D721Med (cell line): ENCODE results near the gene SPRYD4.
A peak's percentile ranks its signal among the peaks of the same experiment; 100 is the strongest.
"Not testable (repeated sequence)": the region's sequence is repeated elsewhere in the genome, so short reads cannot be mapped to it uniquely, and the experiment has no call there.

ENCODE experiments used
- DNase-seq: peaks from one replicate; pipeline ENCODE4 v3.0.0; 2011; ENCODE audit warnings: low spot score; ENCODE audit not compliant: insufficient read length
- FAIRE-seq: peaks from 2 replicates; lab custom pipeline; 2011; peaks lifted over from hg19 to GRCh38; lab: Jason Lieb, UNC
- TF ChIP-seq, protein P1 (sequence below): IDR thresholded peaks from 2 replicates; pipeline ENCODE4 v1.5.1; 2012; ENCODE audit warnings: mild to moderate bottlenecking, control low read depth; ENCODE audit not compliant: insufficient read depth; ENCODE audit errors: missing control alignments

SPRYD4 gene

DNA sequence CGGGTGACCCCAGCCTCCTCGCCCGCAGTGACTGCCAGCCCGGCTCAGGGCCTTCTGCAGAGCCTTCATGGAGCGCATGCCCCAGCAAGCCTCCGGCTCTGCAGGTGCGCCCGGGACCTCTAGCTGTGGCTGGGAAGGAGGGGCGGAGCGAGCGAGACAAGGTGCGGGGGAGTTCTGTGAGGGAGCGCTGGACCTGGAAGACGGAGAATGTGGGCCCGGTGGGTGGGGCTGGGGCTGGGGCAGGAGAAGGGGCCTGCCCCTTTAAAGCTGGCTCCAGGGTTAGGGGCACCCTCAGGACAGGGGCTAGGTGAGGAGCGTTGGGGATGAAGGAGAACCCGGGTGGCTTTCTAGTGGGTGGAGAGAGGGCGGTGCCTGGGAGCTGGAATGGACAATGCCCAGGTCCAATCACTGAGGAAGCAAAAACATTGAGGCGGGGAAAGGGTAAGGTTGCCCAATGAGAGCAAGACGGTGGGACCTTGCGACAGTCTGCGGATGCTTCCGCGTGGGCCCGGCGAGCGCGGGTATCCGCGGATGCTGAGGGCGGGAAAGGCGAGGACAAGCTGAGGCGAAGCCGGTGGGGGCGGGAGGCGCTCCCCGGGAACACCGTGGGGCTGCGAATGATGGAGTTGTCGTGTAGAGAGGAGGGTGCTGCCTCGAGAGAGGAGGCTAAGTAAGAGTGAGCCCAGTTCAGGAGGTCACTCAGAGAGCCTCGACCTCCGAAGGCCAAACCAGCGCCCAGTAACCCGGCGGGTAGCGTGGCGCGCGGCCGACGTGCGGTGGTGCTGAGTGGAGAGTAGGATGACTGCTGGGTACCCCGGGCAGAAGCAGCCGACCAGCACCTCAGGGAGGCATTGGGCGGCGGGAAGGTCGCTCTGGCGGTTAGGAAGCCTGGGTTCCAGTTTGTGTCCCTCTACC lies 19.9 kb downstream of the SPRYD4 start, which contains the start of gene GLS2:
Gene GLS2, minus strand, starts transcription at position 121 of the 915 bp plus-strand sequence. Its CDS starts 43 bp downstream, at position 78.
- TF ChIP-seq, protein P1, sequence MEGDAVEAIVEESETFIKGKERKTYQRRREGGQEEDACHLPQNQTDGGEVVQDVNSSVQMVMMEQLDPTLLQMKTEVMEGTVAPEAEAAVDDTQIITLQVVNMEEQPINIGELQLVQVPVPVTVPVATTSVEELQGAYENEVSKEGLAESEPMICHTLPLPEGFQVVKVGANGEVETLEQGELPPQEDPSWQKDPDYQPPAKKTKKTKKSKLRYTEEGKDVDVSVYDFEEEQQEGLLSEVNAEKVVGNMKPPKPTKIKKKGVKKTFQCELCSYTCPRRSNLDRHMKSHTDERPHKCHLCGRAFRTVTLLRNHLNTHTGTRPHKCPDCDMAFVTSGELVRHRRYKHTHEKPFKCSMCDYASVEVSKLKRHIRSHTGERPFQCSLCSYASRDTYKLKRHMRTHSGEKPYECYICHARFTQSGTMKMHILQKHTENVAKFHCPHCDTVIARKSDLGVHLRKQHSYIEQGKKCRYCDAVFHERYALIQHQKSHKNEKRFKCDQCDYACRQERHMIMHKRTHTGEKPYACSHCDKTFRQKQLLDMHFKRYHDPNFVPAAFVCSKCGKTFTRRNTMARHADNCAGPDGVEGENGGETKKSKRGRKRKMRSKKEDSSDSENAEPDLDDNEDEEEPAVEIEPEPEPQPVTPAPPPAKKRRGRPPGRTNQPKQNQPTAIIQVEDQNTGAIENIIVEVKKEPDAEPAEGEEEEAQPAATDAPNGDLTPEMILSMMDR, result no peak
- DNase-seq, result no peak
- FAIRE-seq, result no peak

DNA sequence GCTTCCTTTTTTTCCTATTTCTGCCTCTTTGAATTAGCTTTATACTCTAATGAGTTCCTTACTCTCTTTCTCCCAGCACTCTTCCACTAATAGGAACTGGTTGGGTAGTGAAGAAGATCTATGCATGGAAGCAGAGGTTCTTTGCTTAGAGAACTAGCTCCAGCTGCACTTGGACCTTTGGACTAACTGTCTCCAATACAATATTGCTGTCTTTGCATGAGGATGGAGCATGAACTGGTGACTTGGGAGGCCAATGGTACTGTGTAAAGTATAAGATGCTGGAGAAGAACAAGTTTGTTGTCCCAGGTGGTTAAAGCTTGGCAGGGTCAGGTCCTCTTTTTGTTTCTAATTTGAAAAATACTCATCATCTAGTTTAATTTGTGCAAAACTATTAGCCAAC lies 22.0 kb downstream of the SPRYD4 start:
- FAIRE-seq (no peak), DNase-seq (no peak)
- TF ChIP-seq, protein P1, result no peak

DNA sequence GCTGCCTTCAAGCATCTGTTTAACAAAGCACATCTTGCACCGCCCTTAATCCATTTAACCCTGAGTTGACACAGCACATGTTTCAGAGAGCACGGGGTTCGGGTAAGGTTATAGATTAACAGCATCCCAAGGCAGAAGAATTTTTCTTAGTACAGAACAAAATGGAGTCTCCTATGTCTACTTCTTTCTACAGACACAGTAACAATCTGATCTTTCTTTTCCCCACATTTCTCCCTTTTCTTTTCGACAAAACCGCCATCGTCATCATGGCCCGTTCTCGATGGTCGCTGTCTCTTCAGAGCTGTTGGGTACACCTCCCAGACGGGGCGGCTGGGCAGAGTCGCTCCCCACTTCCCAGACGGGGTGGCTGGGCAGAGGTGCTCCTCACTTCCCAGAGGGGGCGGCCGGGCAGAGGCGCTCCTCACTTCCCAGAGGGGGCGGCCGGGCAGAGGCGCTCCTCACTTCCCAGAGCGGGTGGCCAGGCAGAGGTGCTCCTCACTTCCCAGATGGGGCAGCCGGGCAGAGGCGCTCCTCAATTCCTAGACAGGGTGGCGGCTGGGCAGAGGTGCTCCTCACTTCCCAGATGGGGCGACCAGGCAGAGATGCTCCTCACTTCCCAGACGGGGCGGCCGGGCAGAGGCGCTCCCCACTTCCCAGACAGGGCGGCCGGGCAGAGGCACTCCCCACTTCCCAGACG lies 25.2 kb downstream of the SPRYD4 start:
- not testable (repeated sequence) for FAIRE-seq, DNase-seq

DNA sequence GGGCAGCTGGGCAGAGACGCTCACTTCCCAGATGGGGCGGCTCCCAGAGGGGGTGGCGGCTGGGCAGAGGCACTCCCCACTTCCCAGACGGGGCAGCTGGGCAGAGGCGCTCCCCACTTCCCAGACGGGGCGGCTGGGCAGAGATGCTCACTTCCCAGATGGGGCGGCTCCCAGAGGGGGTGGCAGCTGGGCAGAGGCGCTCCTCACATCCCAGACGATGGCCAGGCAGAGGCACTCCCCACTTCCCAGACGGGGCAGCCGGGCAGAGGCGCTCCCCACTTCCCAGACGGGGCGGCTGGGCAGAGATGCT lies 25.7 kb downstream of the SPRYD4 start:
- not testable (repeated sequence) for DNase-seq, FAIRE-seq

DNA sequence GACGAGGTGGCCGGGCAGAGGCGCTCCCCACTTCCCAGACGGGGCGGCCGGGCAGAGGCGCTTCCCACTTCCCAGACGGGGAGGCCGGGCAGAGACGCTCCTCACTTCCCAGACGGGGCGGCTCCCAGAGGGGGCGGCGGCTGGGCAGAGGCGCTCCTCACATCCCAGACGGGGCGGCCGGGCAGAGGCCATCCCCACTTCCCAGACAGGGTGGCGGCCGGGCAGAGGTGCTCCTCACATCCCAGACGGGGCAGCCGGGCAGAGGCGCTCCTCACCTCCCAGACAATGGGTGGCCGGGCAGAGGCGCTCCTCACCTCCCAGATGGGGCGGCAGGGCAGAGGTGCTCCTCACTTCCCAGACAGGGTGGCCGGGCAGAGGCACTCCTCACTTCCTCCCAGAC lies 26.1 kb downstream of the SPRYD4 start:
- not testable (repeated sequence) for DNase-seq, FAIRE-seq

DNA sequence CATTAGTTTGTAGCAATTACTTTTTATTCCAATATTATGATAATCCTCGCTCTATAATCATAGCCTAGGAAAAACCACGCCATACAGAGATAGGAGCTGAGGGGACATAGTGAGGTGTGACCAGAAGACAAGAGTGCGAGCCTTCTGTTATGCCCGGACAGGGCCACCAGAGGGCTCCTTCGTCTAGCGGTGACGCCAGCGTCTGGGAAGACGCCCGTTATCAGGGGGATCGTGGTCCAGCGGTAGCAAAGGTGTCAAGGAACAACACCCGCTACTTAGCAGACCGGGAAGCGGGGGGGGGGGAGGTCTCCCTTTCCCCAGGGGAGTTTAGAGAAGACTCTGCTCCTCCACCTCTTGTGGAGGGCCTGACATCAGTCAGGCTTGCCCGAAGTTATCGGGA lies 28.3 kb downstream of the SPRYD4 start:
- TF ChIP-seq, protein P1, result peak; percentile 41
- not testable (repeated sequence) for DNase-seq, FAIRE-seq

DNA sequence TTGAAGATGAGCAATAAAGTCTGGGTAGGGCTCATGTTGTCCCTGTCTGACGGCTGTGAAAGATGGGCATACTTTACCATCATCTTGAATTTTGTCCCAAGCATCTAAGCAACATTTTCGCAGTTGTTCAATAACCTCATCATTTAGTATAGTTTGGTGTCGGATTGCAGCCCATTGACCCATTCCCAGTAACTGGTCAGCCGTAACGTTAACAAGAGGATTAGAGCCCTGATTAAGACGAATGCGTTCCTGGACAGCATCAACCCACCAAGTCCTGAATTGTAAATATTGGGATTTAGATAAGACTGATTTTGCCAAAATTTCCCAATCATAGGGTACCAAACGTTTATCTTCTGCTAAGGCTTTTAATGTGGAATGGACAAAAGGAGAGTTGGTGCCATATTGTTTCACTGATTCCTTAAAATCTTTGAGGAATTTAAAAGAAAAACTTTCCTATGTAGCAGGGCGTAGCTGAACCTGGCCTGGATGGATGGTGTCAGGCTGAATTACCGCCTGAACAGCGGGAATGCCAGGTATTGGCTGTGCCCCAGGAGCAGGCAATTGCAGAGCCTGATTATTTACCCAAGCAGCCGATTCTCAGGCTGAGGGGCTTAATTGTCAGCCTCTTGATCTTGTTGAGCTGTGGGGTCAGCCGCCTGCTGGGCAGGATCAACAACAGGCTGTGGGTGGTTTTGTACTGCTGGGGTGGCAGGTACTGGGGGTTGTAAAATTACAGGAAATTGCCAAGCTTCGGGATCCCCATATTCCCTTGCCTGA lies 29.9 kb downstream of the SPRYD4 start:
- FAIRE-seq, DNase-seq: not testable (repeated sequence)

DNA sequence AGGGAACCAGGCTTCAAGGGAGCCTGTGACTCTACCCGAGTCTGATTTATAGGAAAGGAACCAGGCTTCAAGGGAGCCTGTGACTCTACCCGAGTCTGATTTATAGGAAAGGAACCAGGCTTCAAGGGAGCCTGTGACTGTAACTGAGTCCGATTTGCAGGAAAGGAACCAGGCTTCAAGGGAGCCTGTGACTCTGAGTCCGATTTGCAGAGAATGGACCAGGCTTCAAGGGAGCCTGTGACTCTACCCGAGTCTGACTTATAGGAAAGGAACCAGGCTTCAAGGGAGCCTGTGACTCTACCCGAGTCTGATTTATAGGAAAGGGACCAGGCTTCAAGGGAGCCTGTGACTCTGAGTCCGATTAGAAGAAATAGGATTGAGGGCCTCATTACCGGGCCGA lies 31.1 kb downstream of the SPRYD4 start:
- not testable (repeated sequence) for FAIRE-seq

DNA sequence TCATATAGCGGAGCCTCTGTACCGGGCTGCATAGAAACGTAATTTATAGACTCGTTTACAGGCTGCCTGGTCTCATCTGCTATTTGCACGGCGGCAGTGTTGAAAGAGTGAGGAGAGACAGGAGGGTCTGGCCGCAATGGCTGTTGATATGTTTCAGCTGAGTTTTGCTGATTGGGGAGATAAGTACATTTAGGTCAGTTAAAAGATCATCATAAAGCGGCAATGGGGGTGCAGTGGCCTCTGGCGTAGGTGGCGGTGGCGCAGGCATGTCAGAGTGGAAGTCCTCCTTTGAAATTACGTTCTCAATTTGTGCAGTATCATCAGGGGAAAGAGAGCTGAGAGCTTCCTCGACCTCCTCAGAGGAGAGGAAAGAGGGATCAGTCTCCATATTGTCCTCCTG lies 31.5 kb downstream of the SPRYD4 start:
- DNase-seq, FAIRE-seq: not testable (repeated sequence)

More for the DNA sequence above, 31.1 kb downstream of the SPRYD4 start:
- DNase-seq, result not testable (repeated sequence)

DNA sequence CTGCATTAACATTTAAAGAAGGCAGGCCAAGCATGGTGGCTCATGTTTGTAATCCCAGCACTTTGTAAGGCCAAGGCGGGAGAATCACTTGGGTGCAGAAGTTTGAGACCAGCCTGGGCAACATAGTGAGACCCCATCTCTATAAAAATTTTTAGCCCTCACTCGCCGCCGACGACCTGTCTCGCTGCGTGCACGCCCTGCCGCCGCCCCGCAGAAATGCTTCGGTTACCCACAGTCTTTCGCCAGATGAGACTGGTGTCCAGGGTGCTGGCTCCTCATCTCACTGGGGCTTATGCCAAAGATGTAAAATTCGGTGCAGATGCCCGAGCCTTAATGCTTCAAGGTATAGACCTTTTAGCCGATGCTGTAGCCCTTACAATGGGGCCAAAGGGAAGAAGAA lies 42.4 kb downstream of the SPRYD4 start:
- no peak for DNase-seq
- TF ChIP-seq, protein P1, result no peak
- no peak for FAIRE-seq

DNA sequence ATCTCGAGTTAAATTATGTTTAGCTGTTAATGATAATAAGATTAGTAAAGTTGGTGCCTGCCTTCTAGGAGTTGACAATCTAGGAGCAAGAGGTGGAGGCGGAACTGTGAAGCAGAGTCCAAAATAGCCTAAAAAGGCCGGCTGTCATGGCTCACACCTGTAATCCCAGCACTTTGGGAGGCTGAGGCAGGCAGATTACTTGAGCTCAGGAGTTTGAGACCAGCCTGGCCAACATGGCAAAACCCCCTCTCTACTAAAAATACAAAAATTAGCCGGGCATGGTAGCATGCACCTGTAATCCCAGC lies 45.6 kb downstream of the SPRYD4 start:
- not testable (repeated sequence) for DNase-seq, FAIRE-seq
